ENCODE data around the gene PSAP. TPM values are rescaled to one million over a fixed set of nuclear protein-coding genes. Genes with fewer than 3 reads are reported as not detected.

PSAP gene
- polyA plus RNA-seq, 2 of the 4 experiments (the other 2 are of a cell fraction), result 690 to 1,519 TPM

- no peak for TF ChIP-seq TP53 (CRISPR knock-in tag; IDR thresholded peaks at IDR 0.05)
- no peak for TF ChIP-seq JUNB (IDR thresholded peaks at IDR 0.05)
- Histone ChIP-seq H3K27ac (peak overlapping the region in 1 of 2 experiments; percentile 41; a peak in 3 of 6 replicates), H3K4me2 (peak overlapping the region; percentile 35; the same call in 2 of the 3 replicates), H3K4me3 (no peak overlapping the region), H3K4me1 (peaks cover 81% of the 10 kb centered on the region), H3K9me3 (no peaks in the 10 kb centered on the region)
- ChIA-PET CTCF (interaction anchor here (1.1 to 16.5 kb wide), 8 partner anchors 11 to 121 kb away, joined by 3 to 217 read pairs (median 6); no protein-coding TSS in a partner anchor), POLR2A (interaction anchor here (0.8 to 6.3 kb wide), 2 partner anchors 14 to 15 kb away, joined by 5 to 33 read pairs; partner anchors contain the start of gene PSAP)
- WGBS (ENCODE audit: missing lambda C conversion rate), result 81% methylated on average over 4 of the region's 4 CpGs
- DNase-seq (ENCODE audit: low read depth in 1 of 2, low spot score in 1 of 2) (no peak), ATAC-seq (no peak), FAIRE-seq (no peak)
Measured at GRCh38 chr10:71836596-71836974, 14.5 kb downstream of the PSAP start.

- H3K4me3 ChIP-seq, result no peak overlapping the region
- CTCF ChIA-PET, result interaction anchor here (0.6 to 16.5 kb wide), 10 partner anchors 10 to 213 kb away, joined by 3 to 217 read pairs (median 6); no protein-coding TSS in a partner anchor
- peaks cover 75% of the 10 kb centered on the region for H3K4me1 ChIP-seq
Measured at GRCh38 chr10:71835671-71836595, 15.1 kb downstream of the PSAP start.

GRCh38 chr10:71834343-71834674 is 16.7 kb downstream of the PSAP start:
- no peak overlapping the region for H3K4me2 ChIP-seq
- peaks cover 59% of the 10 kb centered on the region for H3K4me1 ChIP-seq
- FAIRE-seq (no peak), DNase-seq (ENCODE audit: low read depth in 1 of 2, low spot score in 1 of 2) (no peak), ATAC-seq (no peak)
- no peak overlapping the region for H3K4me3 ChIP-seq
- ChIA-PET POLR2A (interaction anchor here (1.8 kb wide), 1 partner anchor 17 kb away, joined by 7 read pairs; the partner anchor contains the start of gene PSAP), CTCF (interaction anchor here (1.0 to 16.5 kb wide), 5 partner anchors 10 to 121 kb away, joined by 3 to 217 read pairs (median 6); partner anchors contain the start of gene VSIR)
- no peak overlapping the region for H3K27ac ChIP-seq
- TF ChIP-seq GATA3 (IDR thresholded peaks at IDR 0.05; ENCODE audit: borderline replicate concordance) (no peak), TFCP2L1 (CRISPR knock-in tag; IDR thresholded peaks at IDR 0.05) (no peak), CBX2 (IDR thresholded peaks at IDR 0.05; ENCODE audit: borderline replicate concordance, low read depth) (no peak), EP300 (IDR thresholded peaks at IDR 0.05) (no peak)
- H3K9me3 ChIP-seq, result no peaks in the 10 kb centered on the region
- 95% methylated on average over 14 of the region's 14 CpGs for WGBS (ENCODE audit: missing lambda C conversion rate)

More at GRCh38 chr10:71835671-71836595, 15.1 kb downstream of the PSAP start:
- TF ChIP-seq KDM1A (IDR thresholded peaks at IDR 0.05; ENCODE audit: low read depth), result no peak
- no peak for TF ChIP-seq ELK1 (IDR thresholded peaks at IDR 0.05; ENCODE audit: low read depth, low read length)
- TF ChIP-seq HDAC2 (IDR thresholded peaks at IDR 0.05), result no peak
- TF ChIP-seq ZSCAN20 (CRISPR knock-in tag; IDR thresholded peaks at IDR 0.05), result no peak
- no peak for TF ChIP-seq FOSB (CRISPR knock-in tag; IDR thresholded peaks at IDR 0.05)
- no peak for TF ChIP-seq ZC3H11A (IDR thresholded peaks at IDR 0.05)
- no peak for TF ChIP-seq NPAS2 (CRISPR knock-in tag; IDR thresholded peaks at IDR 0.05; ENCODE audit: borderline replicate concordance)
- Histone ChIP-seq H3K4me2 (peak overlapping the region; percentile 35; the same call in 2 of the 3 replicates), H3K27ac (peak overlapping the region in 1 of 2 experiments; percentile 41; a peak in 3 of 6 replicates), H3K9me3 (no peaks in the 10 kb centered on the region)
- WGBS (ENCODE audit: missing lambda C conversion rate), result 87% methylated on average over 11 of the region's 11 CpGs
- DNase-seq (ENCODE audit: low read depth in 1 of 2, low spot score in 1 of 2), result no peak
- POLR2A ChIA-PET, result interaction anchor here (0.8 to 1.0 kb wide), 2 partner anchors 15 to 60 kb away, joined by 5 read pairs; partner anchors contain the start of gene PSAP
- no peak for FAIRE-seq
- no peak for ATAC-seq

GRCh38 chr10:71833451-71834342 is 17.4 kb downstream of the PSAP start:
- Histone ChIP-seq H3K4me2 (no peak overlapping the region), H3K9me3 (no peaks in the 10 kb centered on the region), H3K4me3 (no peak overlapping the region), H3K27ac (0 out of 6 replicates have a peak overlapping the region, but pooled peaks of 1 of the 2 experiments have one; percentile 3), H3K4me1 (peaks cover 52% of the 10 kb centered on the region)
- ATAC-seq (no peak), FAIRE-seq (no peak), DNase-seq (ENCODE audit: low read depth in 1 of 2, low spot score in 1 of 2) (no peak)
- CTCF ChIA-PET, result interaction anchor here (0.5 to 16.5 kb wide), 9 partner anchors 11 to 122 kb away, joined by 3 to 217 read pairs (median 3); partner anchors contain the start of gene VSIR
- WGBS (ENCODE audit: missing lambda C conversion rate), result 96% methylated on average over 6 of the region's 8 CpGs
- POLR2A ChIA-PET, result interaction anchor here (1.8 kb wide), 1 partner anchor 18 kb away, joined by 7 read pairs; the partner anchor contains the start of gene PSAP
- TF ChIP-seq CEBPB (IDR thresholded peaks at IDR 0.05), result no peak
- TF ChIP-seq NFE2L2 (conservative IDR thresholded peaks at IDR 0.05; ENCODE audit: low read length), result no peak
- TF ChIP-seq EHF (CRISPR knock-in tag; IDR thresholded peaks at IDR 0.05), result no peak
- TF ChIP-seq HOXB13 (CRISPR knock-in tag; IDR thresholded peaks at IDR 0.05; ENCODE audit: low read depth), result no peak
- no peak for TF ChIP-seq JUNB (IDR thresholded peaks at IDR 0.05)
- TF ChIP-seq USF2 (IDR thresholded peaks at IDR 0.05), result no peak
- no peak for TF ChIP-seq ZSCAN20 (CRISPR knock-in tag; IDR thresholded peaks at IDR 0.05)
- no peak for TF ChIP-seq CBX2 (IDR thresholded peaks at IDR 0.05; ENCODE audit: borderline replicate concordance, low read depth)
- TF ChIP-seq PBX3 (IDR thresholded peaks at IDR 0.05), result no peak
- no peak for TF ChIP-seq MAFK (IDR thresholded peaks at IDR 0.05; ENCODE audit: partially characterized antibody)
- no peak for TF ChIP-seq KDM1A (IDR thresholded peaks at IDR 0.05; ENCODE audit: low read depth)
- no peak for TF ChIP-seq ATOH8 (CRISPR knock-in tag; IDR thresholded peaks at IDR 0.05; ENCODE audit: low read depth)
- no peak for TF ChIP-seq HES2 (IDR thresholded peaks at IDR 0.05)
